GM23248 (cell line): Measurements from ENCODE around the gene NXPH2. TPM values are rescaled to one million over a fixed set of nuclear protein-coding genes. Genes with fewer than 3 reads are reported as not detected.

Experiments used
- DNase-seq: peaks from one replicate; pipeline ENCODE4 v3.0.0-alpha.2; 2015
- H2AFZ ChIP-seq: fragments of 200-600 bp; sonication (generic); 2 replicates; pipeline ENCODE4 v1.6.1; 2016; ENCODE audit warnings: antibody characterized with exemption
- H3F3A ChIP-seq: fragments of 200-600 bp; sonication (generic); 2 replicates; pipeline ENCODE4 v1.6.1; 2016; ENCODE audit warnings: mild to moderate bottlenecking, antibody characterized with exemption, mixed run types; ENCODE audit not compliant: insufficient read depth
- H3K27ac ChIP-seq: fragments of 200-600 bp; sonication (generic); 2 replicates; pipeline ENCODE4 v1.5.1; 2016; ENCODE audit warnings: mild to moderate bottlenecking
- H3K27me3 ChIP-seq: fragments of 200-600 bp; sonication (generic); replicated peaks from 2 replicates; pipeline ENCODE4 v1.6.1; 2016; ENCODE audit warnings: mild to moderate bottlenecking; ENCODE audit not compliant: insufficient read depth
- H3K36me3 ChIP-seq: fragments of 200-600 bp; sonication (generic); 2 replicates; pipeline ENCODE4 v1.6.1; 2016; ENCODE audit warnings: low read depth, mild to moderate bottlenecking
- H3K4me1 ChIP-seq: fragments of 200-600 bp; sonication (generic); 2 replicates; pipeline ENCODE4 v1.6.1; 2016; ENCODE audit warnings: mild to moderate bottlenecking; ENCODE audit not compliant: insufficient read depth
- H3K4me2 ChIP-seq: fragments of 200-600 bp; sonication (generic); one replicate; pipeline ENCODE4 v1.6.1; 2016; ENCODE audit warnings: mild to moderate bottlenecking; ENCODE audit not compliant: unreplicated experiment
- H3K4me3 ChIP-seq: fragments of 200-600 bp; sonication (generic); 2 replicates; pipeline ENCODE4 v1.5.1; 2016; ENCODE audit warnings: mild to moderate bottlenecking
- H3K79me2 ChIP-seq: fragments of 200-600 bp; sonication (generic); 2 replicates; pipeline ENCODE4 v1.6.1; 2016; ENCODE audit warnings: mild to moderate bottlenecking; ENCODE audit not compliant: insufficient read depth
- H3K9ac ChIP-seq: fragments of 200-600 bp; sonication (generic); 2 replicates; pipeline ENCODE4 v1.6.1; 2016; ENCODE audit warnings: mild to moderate bottlenecking
- H3K9me2 ChIP-seq: fragments of 200-600 bp; sonication (generic); 2 replicates; pipeline ENCODE4 v1.6.1; 2016; ENCODE audit warnings: mixed run types, mild to moderate bottlenecking, moderate library complexity; ENCODE audit not compliant: insufficient read depth
- H3K9me3 ChIP-seq: fragments of 200-600 bp; sonication (generic); one replicate; pipeline ENCODE4 v1.6.1; 2017; ENCODE audit warnings: low read depth
- H4K20me1 ChIP-seq: fragments of 200-600 bp; sonication (generic); 2 replicates; pipeline ENCODE4 v1.6.0; 2016; ENCODE audit not compliant: insufficient read depth
- EZH2 ChIP-seq: fragments of 200-600 bp; sonication (generic); IDR thresholded peaks from 2 replicates; pipeline ENCODE4 v1.6.1; 2018; ENCODE audit warnings: antibody characterized with exemption, mild to moderate bottlenecking; ENCODE audit not compliant: insufficient read depth, poor library complexity, severe bottlenecking
- EZH2phosphoT487 ChIP-seq: fragments of 200-600 bp; sonication (generic); IDR thresholded peaks from 2 replicates; pipeline ENCODE4 v1.6.1; 2018; ENCODE audit warnings: antibody characterized with exemption, moderate library complexity, mild to moderate bottlenecking, low read depth; ENCODE audit not compliant: insufficient read depth
- WGBS, 2 experiments: methylation state at CpG; one replicate each; pipeline ENCODE4 v1.1.6; 2015 to 2017; ENCODE audit warnings: low lambda C conversion rate in 2 of 2, low coverage in 1 of 2; ENCODE audit errors: missing lambda C conversion rate in 2 of 2; 5-methylcytosine and 5-hydroxymethylcytosine counted together
- in situ Hi-C: fragments of 300-500 bp; cut with MboI; formaldehyde crosslinking; loops from 2 replicates; pipeline ENCODE4 v1.15.0; 2020
- polyA plus RNA-seq: library from polyadenylated mRNA; unstranded; fragments of >200 nt; fragmentation: Nextera tagmentation; extraction: Ambion mirVana; gene quantifications from 2 replicates; pipeline ENCODE4 v1.2.1, GENCODE V29; 2016
- total RNA-seq: library from RNA; depleted of rRNA; stranded (reverse); fragments of >200 nt; shearing (Covaris generic); gene quantifications from 2 replicates; pipeline ENCODE4 v1.2.3, GENCODE V29; 2014

The NXPH2 gene
- total and polyA plus RNA-seq, 2 experiments from 2014 or later = not detected

GRCh38 chr2:138713069-138713496 is 67.1 kb downstream of the NXPH2 start:
- TF ChIP-seq EZH2 (no peak), EZH2phosphoT487 (no peak)
- H3K79me2 ChIP-seq = no peaks in the 10 kb centered on the region
- H3K27ac ChIP-seq = no peak overlapping the region
- no peak overlapping the region for H3K4me2 ChIP-seq
- H3K9me3 ChIP-seq = no peaks in the 10 kb centered on the region
- WGBS, 2 experiments = 78 to 79% methylated on average over 5 of the region's 5 CpGs
- H2AFZ ChIP-seq = no peak overlapping the region
- no peak overlapping the region for H3K4me3 ChIP-seq
- H4K20me1 ChIP-seq = no peaks in the 10 kb centered on the region
- peaks cover 10% of the 10 kb centered on the region; the same call in 1 of the 2 replicates for H3F3A ChIP-seq
- no peak overlapping the region for H3K9ac ChIP-seq
- H3K36me3 ChIP-seq = no peaks in the 10 kb centered on the region
- DNase-seq = no peak
- in situ Hi-C loops = no loop called here
- no peaks in the 10 kb centered on the region for H3K9me2 ChIP-seq
- peaks cover 8% of the 10 kb centered on the region; the same call in 1 of the 2 replicates for H3K27me3 ChIP-seq
- H3K4me1 ChIP-seq = peaks cover 14% of the 10 kb centered on the region

GRCh38 chr2:138712212-138712979 is 67.8 kb downstream of the NXPH2 start:
- peak; percentile 29 for DNase-seq
- 69 to 71% methylated on average over 4 of the region's 4 CpGs for WGBS, 2 experiments
- Histone ChIP-seq H3K9me2 (no peaks in the 10 kb centered on the region), H2AFZ (no peak overlapping the region), H3K4me3 (no peak overlapping the region), H3K4me2 (no peak overlapping the region), H3K4me1 (peaks cover 21% of the 10 kb centered on the region), H3K27ac (no peak overlapping the region), H3K36me3 (no peaks in the 10 kb centered on the region), H3K9me3 (no peaks in the 10 kb centered on the region), H3K9ac (no peak overlapping the region), H4K20me1 (no peaks in the 10 kb centered on the region), H3K79me2 (no peaks in the 10 kb centered on the region), H3F3A (peaks cover 16% of the 10 kb centered on the region; the same call in 1 of the 2 replicates), H3K27me3 (peaks cover 3% of the 10 kb centered on the region; the same call in 1 of the 2 replicates)
- in situ Hi-C loops = no loop called here
- TF ChIP-seq EZH2phosphoT487 (no peak), EZH2 (no peak)

GRCh38 chr2:138711812-138712211 is 68.4 kb downstream of the NXPH2 start:
- Histone ChIP-seq H3K4me3 (no peak overlapping the region), H3K4me1 (peaks cover 25% of the 10 kb centered on the region)

GRCh38 chr2:138708682-138709241 is 71.4 kb downstream of the NXPH2 start:
- in situ Hi-C loops = no loop called here
- H3F3A ChIP-seq = peaks cover 20% of the 10 kb centered on the region
- H3K79me2 ChIP-seq = no peaks in the 10 kb centered on the region
- no peak overlapping the region for H3K4me3 ChIP-seq
- H3K9ac ChIP-seq = no peak overlapping the region
- H2AFZ ChIP-seq = no peak overlapping the region
- DNase-seq = peak; percentile 44
- no peaks in the 10 kb centered on the region for H3K36me3 ChIP-seq
- no peak for TF ChIP-seq EZH2phosphoT487
- no peak for TF ChIP-seq EZH2
- no peaks in the 10 kb centered on the region for H4K20me1 ChIP-seq
- H3K4me1 ChIP-seq = peaks cover 25% of the 10 kb centered on the region
- H3K4me2 ChIP-seq = peak overlapping the region; percentile 50
- no peaks in the 10 kb centered on the region; the same call in 1 of the 2 replicates for H3K27me3 ChIP-seq
- WGBS, 2 experiments = 34 to 36% methylated on average over 5 of the region's 5 CpGs
- H3K27ac ChIP-seq = no peak overlapping the region
- no peaks in the 10 kb centered on the region for H3K9me2 ChIP-seq
- no peaks in the 10 kb centered on the region for H3K9me3 ChIP-seq

More at GRCh38 chr2:138711812-138712211, 68.4 kb downstream of the NXPH2 start:
- H3K4me2 ChIP-seq = no peak overlapping the region
- WGBS, 2 experiments = 98% methylated on average over 3 of the region's 3 CpGs
- no peak overlapping the region for H2AFZ ChIP-seq
- no peaks in the 10 kb centered on the region for H3K27me3 ChIP-seq
- H3K79me2 ChIP-seq = no peaks in the 10 kb centered on the region
- in situ Hi-C loops = no loop called here
- no peak overlapping the region for H3K27ac ChIP-seq
- no peaks in the 10 kb centered on the region for H3K9me2 ChIP-seq
- H4K20me1 ChIP-seq = no peaks in the 10 kb centered on the region
- H3K9ac ChIP-seq = no peak overlapping the region
- TF ChIP-seq EZH2phosphoT487 = no peak
- no peak for TF ChIP-seq EZH2
- H3K36me3 ChIP-seq = no peaks in the 10 kb centered on the region
- H3K9me3 ChIP-seq = no peaks in the 10 kb centered on the region
- peak; percentile 4 for DNase-seq
- peaks cover 20% of the 10 kb centered on the region for H3F3A ChIP-seq
